ENCODE data around the gene RIN2. TPM values are rescaled to one million over a fixed set of nuclear protein-coding genes. Genes with fewer than 3 reads are reported as not detected.

The RIN2 gene
- total RNA-seq, 1 experiment from 2014 or later, result 1.5 TPM

GRCh38 chr20:19768325-19768842 lies 10.3 kb downstream of the RIN2 start:
- no peak overlapping the region for H3K4me3 ChIP-seq (replicated peaks in 1 of 2; ENCODE audit: low read depth in 1 of 2, low read length in 2 of 2)
- no peaks in the 10 kb centered on the region for H3K27me3 ChIP-seq (ENCODE audit: insufficient read depth, low read length)
- no peaks in the 10 kb centered on the region for H3K9me2 ChIP-seq (ENCODE audit: insufficient read depth)
- no peak overlapping the region for H3K27ac ChIP-seq (ENCODE audit: low read depth, low read length)
- TF ChIP-seq, protein P1, sequence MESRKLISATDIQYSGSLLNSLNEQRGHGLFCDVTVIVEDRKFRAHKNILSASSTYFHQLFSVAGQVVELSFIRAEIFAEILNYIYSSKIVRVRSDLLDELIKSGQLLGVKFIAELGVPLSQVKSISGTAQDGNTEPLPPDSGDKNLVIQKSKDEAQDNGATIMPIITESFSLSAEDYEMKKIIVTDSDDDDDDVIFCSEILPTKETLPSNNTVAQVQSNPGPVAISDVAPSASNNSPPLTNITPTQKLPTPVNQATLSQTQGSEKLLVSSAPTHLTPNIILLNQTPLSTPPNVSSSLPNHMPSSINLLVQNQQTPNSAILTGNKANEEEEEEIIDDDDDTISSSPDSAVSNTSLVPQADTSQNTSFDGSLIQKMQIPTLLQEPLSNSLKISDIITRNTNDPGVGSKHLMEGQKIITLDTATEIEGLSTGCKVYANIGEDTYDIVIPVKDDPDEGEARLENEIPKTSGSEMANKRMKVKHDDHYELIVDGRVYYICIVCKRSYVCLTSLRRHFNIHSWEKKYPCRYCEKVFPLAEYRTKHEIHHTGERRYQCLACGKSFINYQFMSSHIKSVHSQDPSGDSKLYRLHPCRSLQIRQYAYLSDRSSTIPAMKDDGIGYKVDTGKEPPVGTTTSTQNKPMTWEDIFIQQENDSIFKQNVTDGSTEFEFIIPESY (IDR thresholded peaks at IDR 0.05; ENCODE audit: extremely low read depth, insufficient replicate concordance, low read length), result no peak
- TF ChIP-seq SIN3A (IDR thresholded peaks at IDR 0.05; ENCODE audit: low read depth) (no peak), ATF3 (IDR thresholded peaks at IDR 0.05) (no peak), ZFX (IDR thresholded peaks at IDR 0.05) (no peak), CEBPB (IDR thresholded peaks at IDR 0.05; ENCODE audit: low read depth) (no peak), POLR2A (IDR thresholded peaks at IDR 0.05; ENCODE audit: borderline replicate concordance, extremely low read depth, insufficient read depth, insufficient read length) (no peak), MAX (IDR thresholded peaks at IDR 0.05) (no peak), ZNF274 (IDR thresholded peaks at IDR 0.05; ENCODE audit: low read depth, low read length) (no peak), EGR1 (IDR thresholded peaks at IDR 0.05; ENCODE audit: low read depth) (no peak), RAD21 (IDR thresholded peaks at IDR 0.05; ENCODE audit: low read depth) (no peak), REST (IDR thresholded peaks at IDR 0.05; ENCODE audit: low read depth) (no peak), EZH2 (IDR thresholded peaks at IDR 0.05) (no peak), YY1 (IDR thresholded peaks at IDR 0.05; ENCODE audit: extremely low read depth, insufficient replicate concordance, low read depth, low read length) (no peak), CBX3 (IDR thresholded peaks at IDR 0.05; ENCODE audit: low read depth) (no peak), EZH2phosphoT487 (IDR thresholded peaks at IDR 0.05; ENCODE audit: borderline replicate concordance) (no peak)
- POLR2A ChIA-PET, result no interaction called here
- no peaks in the 10 kb centered on the region for H3K36me3 ChIP-seq (ENCODE audit: control insufficient read depth in 1 of 2, insufficient read depth in 2 of 2, low read length in 2 of 2)
- intact Hi-C loops (cut with micrococcal nuclease), result no loop called here
- H3K9ac ChIP-seq (ENCODE audit: low read length), result no peak overlapping the region
- peaks cover 0 to 8% of the 10 kb centered on the region in 2 experiments; a peak in 2 of 4 replicates for H3K4me1 ChIP-seq (ENCODE audit: control insufficient read depth in 1 of 2, insufficient read depth in 2 of 2, low read length in 2 of 2)
- CTCF ChIA-PET, result no interaction called here
- no peaks in the 10 kb centered on the region for H3K9me3 ChIP-seq (ENCODE audit: control insufficient read depth in 1 of 2, insufficient read depth in 1 of 2, low read depth in 1 of 2, low read length in 2 of 2)
- ATAC-seq (no peak), DNase-seq (ENCODE audit: low read depth, low spot score) (no peak)
- RAD21 ChIA-PET (ENCODE audit: low non-redundant PET in 1 of 2, low total read pairs in 2 of 2, uncharacterized antibody in 2 of 2, unreplicated experiment in 2 of 2), result no interaction called here
- BruUV-seq (replicated peaks), result no TSS peak
- no peak overlapping the region for H2AFZ ChIP-seq (ENCODE audit: low read depth, low read length, poor library complexity, severe bottlenecking)
- no peaks in the 10 kb centered on the region for H3K79me2 ChIP-seq (ENCODE audit: insufficient read depth, low read length)
- no peaks in the 10 kb centered on the region for H4K20me1 ChIP-seq (ENCODE audit: insufficient read depth)
- H3K4me2 ChIP-seq (ENCODE audit: low read length), result no peak overlapping the region

Data from HCT116 (cell line).